GM18505 (cell line): ENCODE data around the gene NCKAP5.

Experiments
- ATAC-seq: cut with Tn5 transposase; IDR thresholded peaks from one replicate; pipeline ENCODE4 v1.9.1; 2021; ENCODE audit not compliant: unreplicated experiment
- POLR2A ChIP-seq: IDR thresholded peaks from 4 replicates; pipeline ENCODE4 v1.6.1; 2011; ENCODE audit warnings: borderline replicate concordance; ENCODE audit not compliant: insufficient read depth, insufficient read length; ENCODE audit errors: extremely low read depth

The NCKAP5 gene

GRCh38 chr2:132654335-132654734, 913.9 kb downstream of the NCKAP5 start:
- ATAC-seq, result no peak

GRCh38 chr2:132652474-132652873, 915.8 kb downstream of the NCKAP5 start:
- ATAC-seq, result no peak
- no peak for TF ChIP-seq POLR2A

More at GRCh38 chr2:132654335-132654734, 913.9 kb downstream of the NCKAP5 start:
- no peak for TF ChIP-seq POLR2A

- ATAC-seq, result no peak
- TF ChIP-seq POLR2A, result no peak
These were observed 916.9 kb downstream of the NCKAP5 start for GRCh38 chr2:132651115-132652045.

GRCh38 chr2:132646540-132647108, 921.6 kb downstream of the NCKAP5 start:
- no peak for ATAC-seq
- TF ChIP-seq POLR2A, result no peak

GRCh38 chr2:132645722-132646539, 922.3 kb downstream of the NCKAP5 start:
- no peak for TF ChIP-seq POLR2A
- ATAC-seq, result no peak

- ATAC-seq, result no peak
- no peak for TF ChIP-seq POLR2A
These were observed 923.1 kb downstream of the NCKAP5 start for GRCh38 chr2:132645176-132645575.

GRCh38 chr2:132642415-132642814, 925.8 kb downstream of the NCKAP5 start:
- ATAC-seq, result no peak
- TF ChIP-seq POLR2A, result no peak

- TF ChIP-seq POLR2A, result no peak
- ATAC-seq, result no peak
These were observed 926.4 kb downstream of the NCKAP5 start for GRCh38 chr2:132641819-132642218.

GRCh38 chr2:132640116-132640515, 928.1 kb downstream of the NCKAP5 start:
- no peak for TF ChIP-seq POLR2A
- ATAC-seq, result no peak

GRCh38 chr2:132638313-132639040, 929.8 kb downstream of the NCKAP5 start:
- TF ChIP-seq POLR2A, result no peak
- no peak for ATAC-seq

- ATAC-seq, result no peak
- TF ChIP-seq POLR2A, result no peak
These were observed 931.9 kb downstream of the NCKAP5 start for GRCh38 chr2:132636346-132636745.

- no peak for ATAC-seq
- TF ChIP-seq POLR2A, result no peak
These were observed 934.6 kb downstream of the NCKAP5 start for GRCh38 chr2:132633635-132634034.

GRCh38 chr2:132632000-132632649, 936.1 kb downstream of the NCKAP5 start:
- no peak for TF ChIP-seq POLR2A
- ATAC-seq, result no peak

GRCh38 chr2:132627536-132627935, 940.7 kb downstream of the NCKAP5 start:
- TF ChIP-seq POLR2A, result no peak
- no peak for ATAC-seq
